HepG2 (cell line): ENCODE data around the gene CES2.

ENCODE experiments used
- ATF4 ChIP-seq, 2 experiments: fragments of 450-650 bp in 1 of 2; sonication (generic) in 1 of 2; formaldehyde crosslinking; IDR thresholded peaks; 2 replicates each; pipeline versions ENCODE4 v1.5.0 to v1.8.0; 2020 to 2022; ENCODE audit warnings: mild to moderate bottlenecking in 1 of 2, missing genetic modification reagents in 1 of 2
- CEBPB ChIP-seq: IDR thresholded peaks from 2 replicates; pipeline ENCODE4 v1.6.1; 2011; ENCODE audit warnings: low read depth, low read length, improper control_type of control experiment, borderline replicate concordance
- CHD2 ChIP-seq: IDR thresholded peaks from 2 replicates; pipeline ENCODE4 v1.6.1; 2011; ENCODE audit warnings: low read depth, low read length, improper control_type of control experiment
- GLI4 ChIP-seq: sonication (generic); formaldehyde crosslinking; IDR thresholded peaks from 2 replicates; pipeline ENCODE4 v1.5.1; 2020; ENCODE audit warnings: missing genetic modification reagents, mild to moderate bottlenecking, moderate library complexity, borderline replicate concordance
- HOXD1 ChIP-seq: sonication (generic); formaldehyde crosslinking; IDR thresholded peaks from 2 replicates; pipeline ENCODE4 v1.5.0; 2020; ENCODE audit warnings: missing genetic modification reagents
- YY1 ChIP-seq: IDR thresholded peaks from 2 replicates; pipeline ENCODE4 v1.6.1; 2011; ENCODE audit warnings: low read length, low read depth, moderate library complexity, mild to moderate bottlenecking; ENCODE audit not compliant: insufficient read depth, insufficient replicate concordance
- ZNF256 ChIP-seq: sonication (generic); formaldehyde crosslinking; conservative IDR thresholded peaks from 2 replicates; pipeline ENCODE4 v1.4.0; 2020; ENCODE audit warnings: missing genetic modification reagents
- ZNF274 ChIP-seq: sonication (generic); formaldehyde crosslinking; IDR thresholded peaks from 2 replicates; pipeline ENCODE4 v1.5.1; 2020; ENCODE audit warnings: mild to moderate bottlenecking, missing genetic modification reagents
- ZNF296 ChIP-seq: sonication (generic); formaldehyde crosslinking; conservative IDR thresholded peaks from 2 replicates; pipeline ENCODE4 v1.5.0; 2020; ENCODE audit warnings: mild to moderate bottlenecking, missing genetic modification reagents
- ZNF512 ChIP-seq: sonication (generic); formaldehyde crosslinking; IDR thresholded peaks from 2 replicates; pipeline ENCODE4 v1.4.0; 2020; ENCODE audit warnings: mild to moderate bottlenecking, missing genetic modification reagents
- ZNF597 ChIP-seq: sonication (generic); formaldehyde crosslinking; IDR thresholded peaks from 2 replicates; pipeline ENCODE4 v1.5.0; 2020; ENCODE audit warnings: missing genetic modification reagents
- ZNF660 ChIP-seq: sonication (generic); formaldehyde crosslinking; IDR thresholded peaks from 2 replicates; pipeline ENCODE4 v1.5.1; 2020; ENCODE audit warnings: mild to moderate bottlenecking, low read depth, missing genetic modification reagents, borderline replicate concordance

GRCh38 chr16:66914541-66914940 lies 20.8 kb upstream of the CES2 start:
- TF ChIP-seq HOXD1 (CRISPR knock-in tag) = no peak
- TF ChIP-seq ZNF274 (CRISPR knock-in tag) = no peak
- TF ChIP-seq ZNF256 = no peak
- TF ChIP-seq ZNF296 (CRISPR knock-in tag) = no peak
- TF ChIP-seq YY1 = no peak
- no peak for TF ChIP-seq ZNF597 (CRISPR knock-in tag)
- no peak for TF ChIP-seq GLI4 (CRISPR knock-in tag)
- no peak for TF ChIP-seq CHD2
- TF ChIP-seq CEBPB = no peak
- no peak for TF ChIP-seq ATF4 (CRISPR knock-in tag; IDR thresholded peaks at IDR 0.05)
- TF ChIP-seq ZNF512 = no peak
- TF ChIP-seq ZNF660 (CRISPR knock-in tag) = no peak
